Activated T-cell treated with anti-CD3 and anti-CD28 coated beads, Interleukin-2, amount 50 U/mL, for 72 hours (primary cell): Measurements from ENCODE around the gene MDP1. TPM values are rescaled to one million over a fixed set of nuclear protein-coding genes. Genes with fewer than 3 reads are reported as not detected.

Experiments used
- ATAC-seq, 2 donors: fragments of 150-1000 bp; cut with Tn5 transposase; replicated peaks in 1 of 2; 2 replicates each; pipeline ENCODE4 v1.10.0; 2021; ENCODE audit warnings: moderate library complexity in 2 of 2, mild to moderate bottlenecking in 1 of 2
- DNase-seq, 2 donors: peaks; one replicate each; pipeline ENCODE4 v3.0.0; 2021 to 2022; ENCODE audit warnings: mixed read lengths in 1 of 2
- H3K27ac Mint-ChIP-seq: one replicate; pipeline ENCODE4 v1.8.0; 2022; ENCODE audit warnings: mild to moderate bottlenecking, moderate library complexity, mixed read lengths
- H3K27me3 Mint-ChIP-seq: one replicate; pipeline ENCODE4 v1.8.0; 2022; ENCODE audit warnings: low read depth, mixed read lengths
- H3K36me3 Mint-ChIP-seq, 2 donors: one replicate each; pipeline ENCODE4 v1.8.0; 2022; ENCODE audit warnings: mixed read lengths in 2 of 2, mild to moderate bottlenecking in 1 of 2; ENCODE audit not compliant: insufficient read depth in 2 of 2
- H3K4me1 Mint-ChIP-seq: one replicate; pipeline ENCODE4 v1.8.0; 2022; ENCODE audit warnings: low read depth, mixed read lengths
- H3K4me3 Mint-ChIP-seq, 2 donors: one replicate each; pipeline ENCODE4 v1.8.0; 2022; ENCODE audit warnings: mild to moderate bottlenecking in 2 of 2, mixed read lengths in 2 of 2, moderate library complexity in 2 of 2
- H3K9me3 Mint-ChIP-seq, 2 donors: one replicate each; pipeline ENCODE4 v1.8.0; 2022; ENCODE audit warnings: mixed read lengths in 2 of 2
- total RNA-seq, 2 donors: library from RNA; stranded (reverse); gene quantifications; one replicate each; pipeline ENCODE4 v1.2.3, GENCODE V29; 2022

Gene MDP1
- total RNA-seq, 2 donors from 2014 or later = 16.8 to 20.2 TPM

- no peaks in the 10 kb centered on the region for H3K27me3 Mint-ChIP-seq
- DNase-seq (no peak), ATAC-seq (no peak)
- peaks cover 3 to 5% of the 10 kb centered on the region in 2 donors for H3K36me3 Mint-ChIP-seq
- peaks cover 56% of the 10 kb centered on the region for H3K4me1 Mint-ChIP-seq
- peak overlapping the region; percentile 96 for H3K27ac Mint-ChIP-seq
- no peaks in the 10 kb centered on the region for H3K9me3 Mint-ChIP-seq
- H3K4me3 Mint-ChIP-seq = peak overlapping the region; percentile 93 to 95
These were observed 27.5 kb upstream of the MDP1 start for GRCh38 chr14:24243336-24243836.

- peaks cover 11 to 16% of the 10 kb centered on the region in 2 donors for H3K36me3 Mint-ChIP-seq
- peaks cover 56% of the 10 kb centered on the region for H3K4me1 Mint-ChIP-seq
These were observed 26.1 kb upstream of the MDP1 start for GRCh38 chr14:24241829-24242443.

GRCh38 chr14:24240110-24240918, 24.4 kb upstream of the MDP1 start:
- Mint-ChIP-seq H3K4me1 (peaks cover 68% of the 10 kb centered on the region), H3K9me3 (no peaks in the 10 kb centered on the region), H3K27me3 (no peaks in the 10 kb centered on the region), H3K4me3 (peak overlapping the region; percentile 93 to 95), H3K36me3 (peaks cover 15 to 16% of the 10 kb centered on the region in 2 donors), H3K27ac (peak overlapping the region; percentile 71)
- ATAC-seq (no peak), DNase-seq (no peak)

More at GRCh38 chr14:24241829-24242443, 26.1 kb upstream of the MDP1 start:
- no peaks in the 10 kb centered on the region for H3K27me3 Mint-ChIP-seq
- H3K27ac Mint-ChIP-seq = peak overlapping the region; percentile 96
- ATAC-seq = peak; percentile 82 to 85
- peak; percentile 95 to 97 for DNase-seq
- H3K9me3 Mint-ChIP-seq = no peaks in the 10 kb centered on the region
- peak overlapping the region; percentile 93 to 95 for H3K4me3 Mint-ChIP-seq

- DNase-seq (no peak), ATAC-seq (no peak)
- peaks cover 15 to 16% of the 10 kb centered on the region in 2 donors for H3K36me3 Mint-ChIP-seq
- no peaks in the 10 kb centered on the region for H3K9me3 Mint-ChIP-seq
- no peaks in the 10 kb centered on the region for H3K27me3 Mint-ChIP-seq
- H3K4me3 Mint-ChIP-seq = no peak overlapping the region
- H3K4me1 Mint-ChIP-seq = peaks cover 79% of the 10 kb centered on the region
- H3K27ac Mint-ChIP-seq = peak overlapping the region; percentile 36
These were observed 22.7 kb upstream of the MDP1 start for GRCh38 chr14:24238527-24239037.

- Mint-ChIP-seq H3K27ac (peak overlapping the region; percentile 16), H3K4me3 (no peak overlapping the region), H3K27me3 (no peaks in the 10 kb centered on the region), H3K4me1 (peaks cover 79% of the 10 kb centered on the region), H3K36me3 (peaks cover 15 to 16% of the 10 kb centered on the region in 2 donors), H3K9me3 (no peaks in the 10 kb centered on the region)
- no peak for ATAC-seq
- no peak for DNase-seq
These were observed 22.3 kb upstream of the MDP1 start for GRCh38 chr14:24238123-24238522.

GRCh38 chr14:24237463-24237955, 21.6 kb upstream of the MDP1 start:
- Mint-ChIP-seq H3K9me3 (no peaks in the 10 kb centered on the region), H3K27ac (peak overlapping the region; percentile 16), H3K4me1 (peaks cover 75% of the 10 kb centered on the region), H3K4me3 (no peak overlapping the region), H3K27me3 (no peaks in the 10 kb centered on the region), H3K36me3 (peaks cover 15 to 16% of the 10 kb centered on the region in 2 donors)
- ATAC-seq (no peak), DNase-seq (no peak)

- no peak overlapping the region for H3K4me3 Mint-ChIP-seq
- H3K27me3 Mint-ChIP-seq = no peaks in the 10 kb centered on the region
- no peak for ATAC-seq
- H3K36me3 Mint-ChIP-seq = peaks cover 15 to 17% of the 10 kb centered on the region in 2 donors
- no peak for DNase-seq
- H3K4me1 Mint-ChIP-seq = peaks cover 75% of the 10 kb centered on the region
- no peak overlapping the region for H3K27ac Mint-ChIP-seq
- H3K9me3 Mint-ChIP-seq = no peaks in the 10 kb centered on the region
These were observed 21.0 kb upstream of the MDP1 start for GRCh38 chr14:24236689-24237462.

- no peak for ATAC-seq
These were observed 20.2 kb upstream of the MDP1 start for GRCh38 chr14:24235804-24236688.

GRCh38 chr14:24234095-24235005, 18.5 kb upstream of the MDP1 start:
- Mint-ChIP-seq H3K4me1 (peaks cover 70% of the 10 kb centered on the region), H3K36me3 (peaks cover 13 to 14% of the 10 kb centered on the region in 2 donors), H3K9me3 (no peaks in the 10 kb centered on the region), H3K4me3 (peak overlapping the region; percentile 53 to 71), H3K27ac (peak overlapping the region; percentile 78), H3K27me3 (no peaks in the 10 kb centered on the region)
- DNase-seq = no peak
- ATAC-seq = no peak

More at GRCh38 chr14:24235804-24236688, 20.2 kb upstream of the MDP1 start:
- H3K27ac Mint-ChIP-seq = peak overlapping the region; percentile 78
- no peak overlapping the region for H3K4me3 Mint-ChIP-seq
- no peaks in the 10 kb centered on the region for H3K27me3 Mint-ChIP-seq
- H3K4me1 Mint-ChIP-seq = peaks cover 81% of the 10 kb centered on the region
- no peak for DNase-seq
- H3K36me3 Mint-ChIP-seq = peaks cover 16 to 17% of the 10 kb centered on the region in 2 donors
- no peaks in the 10 kb centered on the region for H3K9me3 Mint-ChIP-seq

- DNase-seq = no peak
- H3K4me1 Mint-ChIP-seq = peaks cover 67% of the 10 kb centered on the region
- peaks cover 11 to 16% of the 10 kb centered on the region in 2 donors for H3K36me3 Mint-ChIP-seq
- peak overlapping the region; percentile 71 to 84 for H3K4me3 Mint-ChIP-seq
- peak in 1 of 2 donors; percentile 16 for ATAC-seq
- no peaks in the 10 kb centered on the region for H3K9me3 Mint-ChIP-seq
- no peaks in the 10 kb centered on the region for H3K27me3 Mint-ChIP-seq
- H3K27ac Mint-ChIP-seq = peak overlapping the region; percentile 66
These were observed 17.6 kb upstream of the MDP1 start for GRCh38 chr14:24233538-24233866.
